Nephron progenitor cell (in vitro differentiated cells): Measurements from ENCODE around the gene ASGR2.

Experiments used
- DNase-seq: peaks from one replicate; pipeline ENCODE4 v3.0.0; 2021
- H3K27ac Mint-ChIP-seq: 2 replicates; pipeline ENCODE4 v1.8.0; 2021; ENCODE audit warnings: mild to moderate bottlenecking, moderate library complexity, mixed read lengths
- H3K27me3 Mint-ChIP-seq: 2 replicates; pipeline ENCODE4 v1.8.0; 2021; ENCODE audit warnings: mild to moderate bottlenecking, low read depth, mixed read lengths; ENCODE audit not compliant: poor library complexity
- H3K36me3 Mint-ChIP-seq: 2 replicates; pipeline ENCODE4 v1.8.0; 2021; ENCODE audit warnings: low read depth, mixed read lengths
- H3K4me1 Mint-ChIP-seq: 2 replicates; pipeline ENCODE4 v1.8.0; 2021; ENCODE audit warnings: mixed read lengths
- H3K4me3 Mint-ChIP-seq: 2 replicates; pipeline ENCODE4 v1.8.0; 2021; ENCODE audit warnings: mild to moderate bottlenecking, moderate library complexity, mixed read lengths
- H3K9me3 Mint-ChIP-seq: 2 replicates; pipeline ENCODE4 v1.8.0; 2021; ENCODE audit warnings: mild to moderate bottlenecking, moderate library complexity, mixed read lengths
- CTCF ChIP-seq: fragments of 200-600 bp; sonication (generic); IDR thresholded peaks from 2 replicates; pipeline ENCODE4 v1.5.0; 2021; ENCODE audit warnings: antibody characterized with exemption

The ASGR2 gene

GRCh38 chr17:7112510-7113108, 2.0 kb downstream of the ASGR2 start:
- no peak for TF ChIP-seq CTCF
- H3K27ac Mint-ChIP-seq = no peak overlapping the region
- H3K27me3 Mint-ChIP-seq = peaks cover 3% of the 10 kb centered on the region
- H3K4me3 Mint-ChIP-seq = no peak overlapping the region
- peaks cover 5% of the 10 kb centered on the region for H3K36me3 Mint-ChIP-seq
- H3K9me3 Mint-ChIP-seq = peaks cover 5% of the 10 kb centered on the region
- peaks cover 27% of the 10 kb centered on the region for H3K4me1 Mint-ChIP-seq
- no peak for DNase-seq

- Mint-ChIP-seq H3K27ac (no peak overlapping the region), H3K4me1 (peaks cover 32% of the 10 kb centered on the region), H3K27me3 (peaks cover 3% of the 10 kb centered on the region), H3K4me3 (no peak overlapping the region), H3K9me3 (peaks cover 5% of the 10 kb centered on the region), H3K36me3 (peaks cover 5% of the 10 kb centered on the region)
- no peak for TF ChIP-seq CTCF
- DNase-seq = no peak
These were observed 2.7 kb downstream of the ASGR2 start for GRCh38 chr17:7111784-7112509.

GRCh38 chr17:7110617-7111306, 3.9 kb downstream of the ASGR2 start:
- Mint-ChIP-seq H3K9me3 (peaks cover 5% of the 10 kb centered on the region), H3K4me1 (peaks cover 32% of the 10 kb centered on the region), H3K4me3 (no peak overlapping the region), H3K36me3 (peaks cover 5% of the 10 kb centered on the region), H3K27me3 (peaks cover 3% of the 10 kb centered on the region), H3K27ac (peak overlapping the region; percentile 21)
- DNase-seq = no peak
- TF ChIP-seq CTCF = no peak

GRCh38 chr17:7109461-7110322, 4.9 kb downstream of the ASGR2 start:
- Mint-ChIP-seq H3K4me1 (peaks cover 24% of the 10 kb centered on the region), H3K27ac (peak overlapping the region; percentile 36), H3K27me3 (peaks cover under 1% of the 10 kb centered on the region), H3K9me3 (peaks cover 5% of the 10 kb centered on the region), H3K4me3 (no peak overlapping the region), H3K36me3 (peaks cover 5% of the 10 kb centered on the region)
- no peak for TF ChIP-seq CTCF
- DNase-seq = no peak

GRCh38 chr17:7108981-7109380, 5.6 kb downstream of the ASGR2 start:
- Mint-ChIP-seq H3K4me1 (peaks cover 24% of the 10 kb centered on the region), H3K36me3 (peaks cover 5% of the 10 kb centered on the region), H3K9me3 (peaks cover 5% of the 10 kb centered on the region), H3K27me3 (no peaks in the 10 kb centered on the region), H3K27ac (no peak overlapping the region), H3K4me3 (no peak overlapping the region)
- no peak for DNase-seq
- TF ChIP-seq CTCF = no peak
